Measurements from ENCODE around the gene FAM221B. TPM values are rescaled to one million over a fixed set of nuclear protein-coding genes. Genes with fewer than 3 reads are reported as not detected.

Gene FAM221B
- total RNA-seq, 1 experiment from 2014 or later = not detected

DNA sequence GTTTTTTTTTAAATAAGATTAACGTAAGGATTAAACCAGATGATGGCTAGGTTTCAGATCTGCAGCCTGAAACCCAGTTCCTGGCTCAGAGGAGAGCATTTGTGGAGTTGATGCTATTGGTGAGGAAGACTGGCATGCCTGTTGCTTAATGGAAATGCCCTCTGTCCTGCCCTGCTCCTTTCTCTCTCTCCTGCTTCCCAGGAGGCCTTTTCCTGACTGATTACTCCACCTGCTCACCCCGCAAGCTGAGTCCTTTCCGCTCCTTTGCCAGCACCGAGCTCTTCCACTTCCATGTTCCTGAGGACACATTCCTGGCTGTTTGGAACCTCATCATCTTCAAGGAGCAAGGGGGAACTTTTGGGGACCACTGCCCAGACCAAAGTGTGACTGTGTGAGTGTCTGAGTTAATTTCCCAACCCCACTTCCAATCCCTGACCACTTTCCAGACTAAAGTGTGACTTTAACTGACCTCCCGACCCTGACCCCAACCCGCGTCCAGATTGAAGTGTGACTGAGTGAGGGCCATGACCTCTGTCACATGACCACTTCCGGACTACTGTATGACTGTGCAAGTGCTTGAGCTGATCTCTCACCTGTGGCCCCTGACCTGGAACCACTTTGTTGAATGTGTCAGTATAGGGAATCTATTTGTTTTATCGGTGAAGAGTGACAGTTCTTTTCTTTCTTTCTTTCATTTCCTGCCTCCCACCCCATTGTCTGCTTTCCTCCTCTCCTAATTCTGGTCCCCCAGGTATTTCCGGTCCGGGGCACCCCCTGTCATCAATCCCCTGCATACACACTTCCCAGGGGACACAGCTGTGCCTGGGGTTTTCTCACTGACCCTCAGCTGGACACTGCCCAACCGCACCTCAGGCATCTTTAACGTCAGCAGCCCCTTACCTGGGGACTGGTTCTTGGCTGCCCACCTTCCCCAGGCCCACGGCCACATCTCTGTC lies 6.0 kb upstream of the FAM221B start:
- ChIA-PET CTCF (no interaction called here), POLR2A (ENCODE audit: low non-redundant PET) (no interaction called here)
- intact Hi-C loops (cut with micrococcal nuclease; ENCODE audit: unreplicated experiment) = no loop called here
- Histone ChIP-seq H3K27ac (ENCODE audit: low read depth, low read length, poor library complexity, severe bottlenecking) (no peak overlapping the region), H3K4me1 (ENCODE audit: insufficient read depth, low read length, poor library complexity, severe bottlenecking) (peaks cover 8% of the 10 kb centered on the region), H3K36me3 (ENCODE audit: insufficient read depth, low read length, poor library complexity, severe bottlenecking) (no peaks in the 10 kb centered on the region), H3K9me3 (ENCODE audit: low read depth, low read length, poor library complexity, severe bottlenecking) (no peaks in the 10 kb centered on the region), H3K27me3 (replicated peaks; ENCODE audit: insufficient read depth, low read depth, low read length, poor library complexity) (no peaks in the 10 kb centered on the region), H3K4me3 (ENCODE audit: low read depth, low read length, poor library complexity, severe bottlenecking) (no peak overlapping the region)
- DNase-seq (ENCODE audit: low spot score) = no peak
- BruUV-seq (replicated peaks) = no TSS peak
- no peak for TF ChIP-seq EZH2 (IDR thresholded peaks at IDR 0.05; ENCODE audit: borderline replicate concordance, low read depth, low read length, poor library complexity, severe bottlenecking)
- TF ChIP-seq, protein P1, sequence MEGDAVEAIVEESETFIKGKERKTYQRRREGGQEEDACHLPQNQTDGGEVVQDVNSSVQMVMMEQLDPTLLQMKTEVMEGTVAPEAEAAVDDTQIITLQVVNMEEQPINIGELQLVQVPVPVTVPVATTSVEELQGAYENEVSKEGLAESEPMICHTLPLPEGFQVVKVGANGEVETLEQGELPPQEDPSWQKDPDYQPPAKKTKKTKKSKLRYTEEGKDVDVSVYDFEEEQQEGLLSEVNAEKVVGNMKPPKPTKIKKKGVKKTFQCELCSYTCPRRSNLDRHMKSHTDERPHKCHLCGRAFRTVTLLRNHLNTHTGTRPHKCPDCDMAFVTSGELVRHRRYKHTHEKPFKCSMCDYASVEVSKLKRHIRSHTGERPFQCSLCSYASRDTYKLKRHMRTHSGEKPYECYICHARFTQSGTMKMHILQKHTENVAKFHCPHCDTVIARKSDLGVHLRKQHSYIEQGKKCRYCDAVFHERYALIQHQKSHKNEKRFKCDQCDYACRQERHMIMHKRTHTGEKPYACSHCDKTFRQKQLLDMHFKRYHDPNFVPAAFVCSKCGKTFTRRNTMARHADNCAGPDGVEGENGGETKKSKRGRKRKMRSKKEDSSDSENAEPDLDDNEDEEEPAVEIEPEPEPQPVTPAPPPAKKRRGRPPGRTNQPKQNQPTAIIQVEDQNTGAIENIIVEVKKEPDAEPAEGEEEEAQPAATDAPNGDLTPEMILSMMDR (conservative IDR thresholded peaks at IDR 0.05; ENCODE audit: low read depth, low read length) = no peak

DNA sequence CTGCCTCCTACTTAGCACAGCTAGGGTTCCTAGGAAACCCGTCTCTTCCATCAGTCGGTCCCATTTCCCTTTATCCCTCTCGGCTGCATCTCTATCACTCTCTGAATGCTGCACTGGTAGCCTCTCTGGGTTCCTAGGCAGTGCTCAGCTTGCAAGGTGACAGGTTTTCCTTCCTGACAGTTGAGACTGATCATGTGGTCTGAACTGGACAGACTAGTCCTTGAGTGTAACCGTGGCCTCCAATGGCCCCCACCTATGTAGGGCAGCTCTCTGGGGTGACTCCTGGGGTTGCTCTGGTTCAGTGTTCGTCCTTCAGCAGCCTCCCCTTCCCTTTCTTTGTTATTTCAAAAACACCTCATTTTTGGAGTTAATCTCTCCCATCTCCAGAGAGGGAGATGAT lies 4.3 kb upstream of the FAM221B start:
- H3K27me3 ChIP-seq (replicated peaks; ENCODE audit: insufficient read depth, low read depth, low read length, poor library complexity) = no peaks in the 10 kb centered on the region
- intact Hi-C loops (cut with micrococcal nuclease; ENCODE audit: unreplicated experiment) = no loop called here
- TF ChIP-seq, protein P1 (conservative IDR thresholded peaks at IDR 0.05; ENCODE audit: low read depth, low read length) = no peak
- no peak for TF ChIP-seq EZH2 (IDR thresholded peaks at IDR 0.05; ENCODE audit: borderline replicate concordance, low read depth, low read length, poor library complexity, severe bottlenecking)
- no peak overlapping the region for H3K4me3 ChIP-seq (ENCODE audit: low read depth, low read length, poor library complexity, severe bottlenecking)
- H3K9me3 ChIP-seq (ENCODE audit: low read depth, low read length, poor library complexity, severe bottlenecking) = no peaks in the 10 kb centered on the region
- H3K36me3 ChIP-seq (ENCODE audit: insufficient read depth, low read length, poor library complexity, severe bottlenecking) = no peaks in the 10 kb centered on the region
- peaks cover 9% of the 10 kb centered on the region for H3K4me1 ChIP-seq (ENCODE audit: insufficient read depth, low read length, poor library complexity, severe bottlenecking)
- no peak for DNase-seq (ENCODE audit: low spot score)
- H3K27ac ChIP-seq (ENCODE audit: low read depth, low read length, poor library complexity, severe bottlenecking) = no peak overlapping the region
- ChIA-PET POLR2A (ENCODE audit: low non-redundant PET) (no interaction called here), CTCF (no interaction called here)
- no TSS peak for BruUV-seq (replicated peaks)

DNA sequence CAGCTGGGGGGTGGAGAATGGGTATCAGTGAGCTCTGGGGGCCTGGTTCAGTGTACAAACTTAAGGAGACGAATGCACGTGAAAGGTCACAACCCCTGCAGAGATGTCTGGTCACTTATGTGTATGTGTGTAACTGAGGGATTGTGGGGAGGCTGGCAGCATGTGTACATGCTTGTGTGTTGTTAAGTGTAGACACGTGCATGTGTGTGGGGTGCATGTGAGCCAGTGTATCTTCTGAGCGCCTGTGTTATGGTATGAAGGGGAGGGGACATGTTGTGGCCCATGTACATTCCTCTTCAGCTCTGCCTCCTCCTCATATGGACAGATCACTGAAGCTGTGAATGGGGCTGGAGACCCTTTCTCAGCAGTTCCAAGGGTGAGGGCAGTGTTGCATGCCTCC lies 2.5 kb upstream of the FAM221B start:
- Histone ChIP-seq H3K36me3 (ENCODE audit: insufficient read depth, low read length, poor library complexity, severe bottlenecking) (no peaks in the 10 kb centered on the region), H3K4me3 (ENCODE audit: low read depth, low read length, poor library complexity, severe bottlenecking) (no peak overlapping the region), H3K9me3 (ENCODE audit: low read depth, low read length, poor library complexity, severe bottlenecking) (no peaks in the 10 kb centered on the region), H3K4me1 (ENCODE audit: insufficient read depth, low read length, poor library complexity, severe bottlenecking) (peaks cover 9% of the 10 kb centered on the region), H3K27me3 (replicated peaks; ENCODE audit: insufficient read depth, low read depth, low read length, poor library complexity) (no peaks in the 10 kb centered on the region), H3K27ac (ENCODE audit: low read depth, low read length, poor library complexity, severe bottlenecking) (no peak overlapping the region)
- BruUV-seq (replicated peaks) = no TSS peak
- intact Hi-C loops (cut with micrococcal nuclease; ENCODE audit: unreplicated experiment) = no loop called here
- ChIA-PET CTCF (no interaction called here), POLR2A (ENCODE audit: low non-redundant PET) (no interaction called here)
- TF ChIP-seq, protein P1 (conservative IDR thresholded peaks at IDR 0.05; ENCODE audit: low read depth, low read length) = no peak
- no peak for TF ChIP-seq EZH2 (IDR thresholded peaks at IDR 0.05; ENCODE audit: borderline replicate concordance, low read depth, low read length, poor library complexity, severe bottlenecking)
- no peak for DNase-seq (ENCODE audit: low spot score)
